NT2/D1 (cell line): ENCODE results near the gene PUDP.

ENCODE experiments used
- SUZ12 ChIP-seq: IDR thresholded peaks from 2 replicates; pipeline ENCODE4 v1.6.1; 2011; ENCODE audit not compliant: insufficient read length, insufficient read depth; ENCODE audit errors: extremely low read depth
- ZNF274 ChIP-seq: IDR thresholded peaks from 2 replicates; pipeline ENCODE4 v1.6.1; 2011; ENCODE audit warnings: mild to moderate bottlenecking, low read depth, low read length

GRCh38 chrX:7084841-7085240, 63.1 kb downstream of the PUDP start:
- TF ChIP-seq ZNF274 (no peak), SUZ12 (no peak)
